Right renal pelvis (tissue), 4 donors: ENCODE data around the gene RAET1E. TPM values are rescaled to one million over a fixed set of nuclear protein-coding genes. Genes with fewer than 3 reads are reported as not detected.
"Not testable (repeated sequence)": the region's sequence is repeated elsewhere in the genome, so short reads cannot be mapped to it uniquely, and the experiment has no call there.

Experiments
- DNase-seq, 4 donors: peaks; one replicate each; pipeline ENCODE4 v3.0.0-alpha.2; 2013; ENCODE audit warnings: low read depth in 4 of 4, low spot score in 3 of 4, missing footprints in 1 of 4
- polyA plus RNA-seq, 4 donors: library from polyadenylated mRNA; unstranded; fragments of 120-200 nt; gene quantifications; one replicate each; pipeline ENCODE4 v1.2.1, GENCODE V29; 2013; ENCODE audit not compliant: insufficient read length in 4 of 4

RAET1E gene
- polyA plus RNA-seq, 4 donors = 0.40 to 0.93 (median 0.63) TPM

DNA sequence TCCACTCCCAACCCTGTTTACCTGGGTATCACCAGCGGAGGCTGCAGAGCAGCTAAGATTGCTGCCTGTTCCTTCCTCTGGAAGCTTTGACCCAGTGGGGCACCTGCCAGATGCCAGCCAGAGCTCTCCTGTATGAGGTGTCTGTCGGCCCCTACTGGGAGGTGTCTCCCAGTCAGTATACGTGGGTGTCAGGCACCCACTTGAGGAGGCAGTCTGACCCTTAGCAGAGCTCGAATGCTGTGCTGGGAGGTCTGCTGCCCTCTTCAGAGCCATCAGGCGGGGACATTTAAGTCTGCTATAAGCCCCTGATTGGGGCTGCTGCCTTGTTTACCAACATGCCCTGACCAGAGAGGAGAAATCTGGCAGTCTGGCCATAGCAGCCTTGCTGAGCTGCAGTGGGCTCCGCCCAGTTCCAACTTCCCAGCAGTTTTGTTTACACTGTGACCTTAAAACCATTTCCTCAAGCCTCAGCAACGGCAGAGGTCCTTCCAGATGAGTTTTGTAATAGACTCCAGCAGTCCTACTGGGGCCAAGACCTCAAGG, 2.8 kb downstream of the RAET1E start:
- no peak for DNase-seq

DNA sequence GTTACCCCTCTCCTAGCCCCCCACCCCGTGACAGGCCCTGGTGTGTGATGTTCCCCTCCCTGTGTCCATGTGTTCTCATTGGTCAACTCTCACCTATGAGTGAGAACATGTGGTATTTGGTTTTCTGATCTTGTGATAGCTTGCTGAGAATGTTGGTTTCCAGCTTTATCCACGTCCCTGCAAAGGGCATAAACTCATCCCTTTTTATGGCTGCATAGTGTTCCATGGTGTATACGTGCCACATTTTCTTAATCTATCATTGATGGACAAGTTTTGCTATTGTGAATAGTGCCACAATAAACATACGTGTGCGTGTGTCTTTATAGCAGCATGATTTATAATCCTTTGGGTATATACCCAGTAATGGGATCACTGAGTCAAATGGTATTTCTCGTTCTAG, 6.0 kb downstream of the RAET1E start:
- DNase-seq = not testable (repeated sequence)

DNA sequence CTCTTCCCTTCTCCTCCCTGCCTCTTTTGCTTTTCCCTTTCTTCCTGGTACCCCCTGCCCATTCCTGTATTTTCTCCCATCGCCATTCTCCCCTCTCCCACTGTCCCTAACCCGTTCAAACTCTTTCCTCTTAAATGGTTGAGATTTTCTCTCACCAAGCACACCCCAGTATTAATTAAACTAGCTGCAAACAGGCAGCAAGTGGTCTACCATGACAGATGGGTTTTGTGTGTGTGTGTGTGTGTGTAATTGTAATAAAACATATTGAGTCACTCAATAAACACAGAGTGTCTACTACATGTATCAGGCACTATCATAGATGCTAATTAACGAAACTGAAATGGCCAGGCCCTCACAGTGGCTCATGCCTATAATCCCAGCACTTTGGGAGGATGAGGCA, 6.7 kb downstream of the RAET1E start:
- no peak for DNase-seq

DNA sequence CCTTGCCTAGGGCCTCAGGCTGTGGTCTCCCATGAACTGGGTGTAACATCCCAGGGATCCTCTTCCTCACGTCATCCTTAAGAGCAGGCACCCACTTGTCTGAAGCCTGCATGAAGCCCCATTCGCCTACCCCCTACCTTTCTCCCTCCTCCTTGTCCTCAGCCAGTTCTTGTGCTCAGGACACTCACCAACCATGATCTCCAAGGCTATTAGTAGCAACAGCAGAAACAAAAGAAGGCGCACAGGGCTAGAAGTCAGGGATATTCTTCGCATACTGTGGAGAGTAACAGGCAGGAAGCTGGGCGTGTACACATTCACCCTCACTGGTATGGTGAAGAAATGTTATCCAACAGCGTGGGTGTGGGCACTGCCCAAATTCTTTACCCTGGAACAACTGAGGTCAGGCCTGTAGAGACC, 7.3 kb downstream of the RAET1E start:
- DNase-seq = no peak

DNA sequence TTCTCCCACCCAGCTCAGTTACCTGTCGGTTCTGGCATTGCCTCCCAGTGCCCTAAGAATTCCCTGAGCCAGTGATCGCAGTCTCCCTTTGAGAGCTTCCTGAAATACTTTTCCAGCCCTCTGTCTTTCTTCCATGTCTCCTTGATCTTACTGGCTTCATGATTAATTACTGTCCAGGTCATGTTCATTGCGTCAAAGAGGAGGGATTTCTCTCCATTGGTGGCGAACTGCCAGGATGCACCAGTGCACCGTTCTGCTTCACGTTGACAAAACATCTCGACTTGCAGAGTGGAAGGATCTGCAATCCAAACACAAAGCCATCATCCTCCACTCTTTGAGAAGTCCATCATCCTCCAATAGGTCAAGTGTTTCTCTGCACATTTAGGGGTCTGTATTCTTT, 8.6 kb downstream of the RAET1E start:
- DNase-seq = no peak

DNA sequence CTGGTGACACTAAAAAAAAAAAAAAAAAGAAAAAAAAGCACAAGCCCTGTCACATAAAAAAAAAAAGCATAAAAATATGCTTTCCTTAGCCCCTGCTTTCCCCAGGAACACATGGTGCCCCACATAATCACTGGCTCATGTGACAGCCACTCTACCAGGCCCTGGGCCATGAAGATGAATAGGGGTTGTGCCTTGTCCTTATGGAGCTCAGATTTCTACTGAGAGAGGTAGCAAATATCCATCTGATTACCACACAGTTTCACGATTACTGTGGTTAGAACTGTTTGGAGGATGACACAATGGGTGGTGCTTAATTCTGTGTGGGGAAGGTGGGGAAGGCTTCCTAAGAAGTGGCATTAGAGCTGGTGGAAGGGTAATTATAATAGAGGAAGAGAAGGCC, 9.3 kb downstream of the RAET1E start:
- DNase-seq = no peak

DNA sequence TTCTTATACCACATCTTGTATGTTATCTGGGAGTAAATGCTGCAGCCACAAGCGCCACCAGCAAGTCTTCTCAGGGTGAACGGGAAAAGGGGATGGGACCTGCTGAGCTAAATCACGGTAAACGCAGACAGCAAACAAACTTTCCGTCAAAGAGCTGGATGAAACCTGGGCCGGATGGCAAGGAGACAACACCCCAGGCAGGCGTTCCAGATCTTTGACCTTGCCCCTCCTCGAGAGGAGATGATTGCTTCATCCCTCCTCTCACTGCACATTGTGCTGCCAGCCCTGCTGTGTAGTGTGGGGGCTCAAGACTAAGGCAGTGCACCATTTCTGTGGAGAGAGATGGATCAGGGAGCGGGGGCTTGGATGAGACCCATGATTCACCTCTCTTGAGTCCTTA, 9.8 kb downstream of the RAET1E start:
- DNase-seq = no peak

DNA sequence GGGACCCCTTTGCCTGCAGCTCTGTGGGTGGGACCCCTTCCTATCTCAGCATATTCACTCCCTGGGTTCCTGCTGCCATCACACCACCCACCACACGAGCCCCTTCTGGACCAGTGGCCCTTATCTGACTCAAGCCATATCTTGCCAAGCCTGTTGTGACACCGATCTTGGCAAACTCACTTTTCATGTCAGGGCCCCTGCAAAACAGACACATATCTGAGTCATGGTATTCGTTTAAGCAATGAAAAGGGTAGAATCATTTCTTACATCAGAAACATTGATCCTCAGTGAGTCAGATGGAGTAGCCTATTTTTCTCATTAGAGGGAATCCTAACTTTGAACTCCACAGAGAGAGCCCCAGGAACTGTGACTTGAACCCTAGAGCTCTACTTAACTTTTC, 10.6 kb downstream of the RAET1E start:
- no peak for DNase-seq

DNA sequence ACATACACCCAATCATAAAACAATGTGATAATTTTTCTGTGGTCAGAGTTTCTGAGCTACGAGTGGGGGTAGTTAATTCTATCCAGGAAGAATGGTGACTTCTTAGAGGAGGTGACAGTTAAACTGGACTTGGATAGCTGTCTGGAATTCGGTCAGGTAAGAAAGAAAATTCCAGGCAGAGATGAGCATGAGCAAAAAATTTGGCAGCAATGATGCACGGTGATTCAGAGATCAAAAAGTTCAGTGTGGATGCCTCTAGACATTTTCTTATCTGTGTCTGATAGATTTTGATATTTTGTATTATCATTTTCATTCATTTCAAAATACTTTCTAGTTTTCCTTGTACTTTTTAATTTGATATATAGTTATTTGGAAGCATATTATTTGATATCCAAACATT, 12.0 kb downstream of the RAET1E start:
- no peak for DNase-seq

DNA sequence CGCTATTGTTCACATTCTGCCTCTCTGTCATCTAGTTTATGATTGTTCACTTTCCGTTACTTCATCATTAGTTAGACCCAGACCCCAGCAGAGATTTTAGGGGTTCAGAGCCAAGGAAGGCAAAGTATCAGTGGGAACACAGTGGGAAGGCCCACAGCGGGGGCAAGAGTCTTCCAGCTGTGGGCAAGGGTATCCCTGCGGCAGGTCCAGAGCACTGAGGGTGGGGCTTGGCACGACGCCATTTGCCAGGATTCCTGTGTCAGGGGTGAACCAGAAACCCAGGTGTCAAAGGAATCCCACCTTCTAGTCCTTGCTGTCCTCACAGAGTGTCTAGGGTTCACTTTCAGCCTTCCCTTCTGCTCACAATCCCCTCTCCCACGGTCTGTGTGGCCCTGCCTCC, 13.3 kb downstream of the RAET1E start:
- no peak for DNase-seq

DNA sequence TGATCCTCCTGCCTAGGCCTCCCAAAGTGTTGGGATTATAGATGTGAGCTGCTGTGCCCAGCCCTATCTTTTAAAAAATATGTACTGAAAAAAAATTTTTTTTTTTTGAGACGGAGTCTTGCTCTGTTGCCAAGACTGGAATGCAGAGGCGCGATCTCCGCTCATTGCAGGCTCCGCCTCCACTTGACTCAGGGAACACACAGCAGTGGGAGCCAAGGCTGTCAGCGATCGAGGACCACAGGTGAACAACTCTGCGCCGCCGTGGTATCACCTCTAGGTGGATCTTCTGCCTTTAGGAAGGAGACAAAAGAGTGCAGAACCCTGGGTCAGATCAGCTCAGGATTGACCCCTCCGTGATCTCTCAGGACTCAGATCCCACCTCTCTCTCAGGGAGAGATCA, 13.7 kb downstream of the RAET1E start:
- no peak for DNase-seq

DNA sequence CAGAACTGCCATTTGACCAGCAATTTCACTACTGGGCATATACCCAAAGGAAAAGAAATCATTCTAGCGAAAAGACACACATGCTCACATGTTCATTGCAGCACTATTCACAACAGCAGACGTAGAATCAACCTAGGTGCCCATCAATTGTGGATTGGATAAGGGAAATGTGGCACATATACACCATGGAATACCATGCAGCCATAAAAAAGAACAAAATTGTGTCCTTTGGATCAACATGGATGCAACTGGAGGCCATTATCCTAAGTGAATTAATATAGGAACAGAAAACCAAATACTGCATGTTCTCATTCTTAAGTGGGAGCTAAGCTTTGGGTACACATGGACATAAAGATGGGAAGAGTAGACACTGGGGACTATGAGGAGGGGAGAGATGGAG, 16.1 kb downstream of the RAET1E start:
- DNase-seq = no peak

DNA sequence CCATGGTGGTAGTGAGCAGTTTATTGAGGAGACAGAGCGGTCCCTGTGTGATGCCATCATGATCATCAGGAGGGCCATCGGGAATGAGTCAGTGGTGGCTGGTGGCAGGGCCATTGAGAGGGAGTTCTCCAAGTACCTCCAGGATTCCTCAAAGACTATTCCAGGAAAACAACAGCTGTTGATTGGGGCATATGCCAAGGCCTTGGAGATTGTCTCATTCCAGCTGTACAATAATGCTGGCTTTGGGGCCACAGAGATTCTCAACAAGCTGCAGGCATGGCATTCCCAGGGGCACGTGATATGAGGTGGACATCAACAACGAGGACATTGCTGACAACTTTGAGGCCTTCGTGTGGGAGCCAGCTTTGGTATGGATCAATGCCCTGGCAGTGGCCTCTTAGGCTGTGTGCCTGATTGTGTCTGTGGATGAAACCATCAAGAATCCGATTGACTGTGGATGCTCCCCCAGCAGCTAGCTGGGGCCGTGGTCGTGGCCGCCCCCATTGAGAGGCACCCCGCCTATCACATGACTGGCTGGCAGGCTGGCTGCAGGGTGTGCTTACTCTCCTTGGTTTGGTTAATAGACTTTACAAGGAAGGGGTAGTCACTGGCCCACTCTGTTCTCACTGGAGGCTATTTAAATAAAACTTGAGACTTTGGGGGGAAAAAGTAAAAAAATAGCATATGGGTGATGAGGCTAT, 16.7 kb downstream of the RAET1E start:
- no peak for DNase-seq

DNA sequence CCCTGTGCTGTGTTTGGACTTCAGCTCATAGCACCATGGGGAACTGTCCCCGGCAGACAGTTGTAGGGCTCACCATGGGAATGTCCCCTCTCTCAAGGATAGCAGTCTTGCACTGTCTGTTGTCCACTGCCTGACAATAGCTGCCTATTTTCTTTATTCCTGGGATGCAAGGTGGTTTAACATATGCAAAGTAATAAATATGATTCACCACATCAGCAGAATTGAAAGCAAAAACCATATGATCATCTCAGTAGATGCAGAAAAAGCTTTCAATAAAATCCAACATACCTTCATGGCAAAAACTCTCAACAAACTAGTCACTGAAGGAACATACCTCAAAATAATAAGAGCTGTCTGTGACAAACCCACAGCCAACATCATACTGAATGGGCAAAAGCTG, 20.3 kb downstream of the RAET1E start:
- no peak for DNase-seq

DNA sequence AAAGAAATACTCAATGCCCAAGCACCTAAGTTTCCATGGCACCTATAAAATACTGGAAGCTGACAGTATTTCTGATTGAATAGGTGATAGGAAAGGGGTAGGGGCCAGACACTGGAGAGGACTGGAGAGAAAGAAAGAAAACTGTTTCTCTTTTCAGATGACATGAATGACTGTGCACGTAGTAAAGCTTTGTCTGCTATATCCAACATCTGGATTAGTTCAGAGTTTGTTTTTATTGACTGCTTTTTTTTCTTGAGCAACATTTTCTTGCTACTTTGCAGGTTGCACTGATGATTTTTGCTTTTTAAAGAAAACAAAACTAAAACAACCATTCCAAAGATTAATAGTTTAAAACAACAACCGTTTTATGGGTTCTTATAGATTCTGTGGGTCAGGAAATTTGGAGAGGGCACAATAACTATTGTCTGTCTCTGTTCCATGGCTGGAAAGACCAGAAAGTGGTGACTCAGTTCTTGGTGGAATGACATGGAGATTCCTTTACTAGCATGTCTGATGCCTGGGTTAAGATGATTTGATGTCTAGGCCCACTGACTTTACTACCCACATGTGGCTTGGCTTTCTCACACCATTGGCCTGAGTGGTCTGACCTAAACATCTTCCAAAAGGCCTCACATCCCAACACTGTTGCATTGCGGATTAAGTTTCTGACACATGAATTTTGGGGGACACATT, 21.5 kb downstream of the RAET1E start:
- no peak for DNase-seq

DNA sequence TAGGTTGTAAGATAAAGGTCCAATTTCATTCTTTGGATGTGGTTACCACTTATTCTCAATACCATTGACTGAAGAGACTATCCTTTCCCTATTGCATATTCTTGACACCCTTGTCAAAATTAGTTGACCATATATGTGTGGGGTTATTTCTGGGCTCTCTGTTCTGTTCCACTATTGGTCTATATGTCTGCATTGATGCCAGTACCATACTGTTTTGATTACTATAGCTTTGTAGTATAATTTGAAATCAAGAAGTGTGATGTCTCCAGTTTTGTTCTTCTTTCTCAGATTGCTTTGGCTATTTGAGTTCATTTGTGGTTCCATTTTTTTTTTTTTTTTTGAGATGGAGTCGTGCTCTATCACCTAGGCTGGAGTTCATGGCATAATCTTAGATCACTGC, 25.7 kb downstream of the RAET1E start:
- no peak for DNase-seq

DNA sequence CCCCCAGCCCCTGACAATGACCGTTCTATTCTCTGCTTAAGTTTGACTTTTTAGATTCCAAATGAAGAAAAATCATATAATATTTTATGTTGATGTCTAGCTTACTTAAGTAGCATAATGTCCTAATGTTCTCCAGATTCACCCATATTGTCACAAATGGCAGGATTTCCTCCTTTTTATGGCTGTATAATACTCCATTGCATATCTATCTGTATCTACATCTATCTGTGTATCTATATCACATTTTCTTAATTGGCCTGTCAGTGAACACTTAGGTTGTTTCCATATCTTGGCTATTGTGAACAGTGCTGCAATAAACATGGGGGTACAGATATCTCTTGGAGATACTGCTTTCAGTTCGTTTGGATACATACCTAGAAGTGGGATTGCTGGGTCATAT, 26.7 kb downstream of the RAET1E start:
- no peak for DNase-seq

DNA sequence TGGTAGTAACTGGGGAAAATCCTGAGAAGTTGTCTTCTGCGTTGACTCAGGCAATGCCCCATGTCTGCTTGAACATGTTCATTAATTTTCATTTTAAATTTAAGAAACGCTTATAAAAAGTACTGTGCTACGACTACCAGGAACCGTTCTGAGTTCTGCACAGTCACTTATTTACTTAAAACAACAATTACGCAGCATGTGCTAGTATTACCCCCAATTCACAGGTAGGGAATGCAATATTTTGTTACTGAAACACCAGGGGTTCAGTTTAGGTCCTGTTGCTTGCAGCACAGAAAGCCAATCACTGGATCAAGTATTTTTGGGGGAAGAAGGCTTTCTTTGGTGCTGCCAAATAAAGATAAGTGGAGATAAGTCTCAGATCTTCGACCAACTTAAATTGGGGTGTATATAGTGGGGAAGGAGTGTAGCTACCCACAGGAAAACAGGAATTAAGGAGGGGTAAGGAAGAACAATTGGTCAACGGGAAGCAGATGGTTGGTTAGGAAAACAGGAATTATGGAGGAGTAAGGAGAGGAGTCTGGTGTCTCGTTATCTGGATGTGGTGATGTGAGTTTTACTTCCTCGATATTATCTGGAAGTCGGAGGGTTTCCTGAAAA, 28.5 kb downstream of the RAET1E start:
- DNase-seq = no peak

DNA sequence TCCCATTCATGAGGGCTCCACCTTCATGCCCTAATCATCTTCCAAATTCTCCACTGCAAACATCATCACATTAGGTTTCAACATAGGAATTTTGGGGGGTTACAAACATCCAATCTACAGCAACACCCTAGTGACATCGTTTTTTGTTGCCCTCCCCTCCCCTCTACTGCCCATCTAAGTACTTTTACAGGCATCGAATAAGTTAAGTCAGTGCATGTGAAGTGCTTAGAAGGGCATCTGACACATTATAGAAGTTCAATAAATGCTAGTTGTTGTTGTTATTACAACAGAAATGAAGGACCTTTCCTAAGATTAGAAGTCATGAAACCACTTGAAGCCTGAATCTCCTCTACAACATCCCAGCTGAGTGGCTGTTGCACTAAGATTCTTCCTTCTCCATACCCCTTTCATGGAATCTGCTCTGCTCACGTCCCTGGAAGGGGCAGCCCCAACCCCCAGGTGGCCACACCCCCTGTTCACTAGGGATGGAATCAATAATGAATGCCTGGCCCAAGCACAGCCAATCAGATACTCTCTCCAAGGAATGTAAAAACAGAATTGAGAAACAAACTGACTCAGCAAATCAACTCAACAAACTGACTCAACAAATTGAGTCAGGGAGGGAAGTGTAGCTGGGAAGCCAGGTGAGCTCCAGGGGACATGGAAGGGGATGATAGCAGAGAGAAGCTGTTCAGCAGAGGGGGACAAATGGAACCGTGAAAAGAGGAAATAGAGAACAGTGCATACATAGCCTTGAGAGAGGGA, 29.9 kb downstream of the RAET1E start:
- DNase-seq = no peak

DNA sequence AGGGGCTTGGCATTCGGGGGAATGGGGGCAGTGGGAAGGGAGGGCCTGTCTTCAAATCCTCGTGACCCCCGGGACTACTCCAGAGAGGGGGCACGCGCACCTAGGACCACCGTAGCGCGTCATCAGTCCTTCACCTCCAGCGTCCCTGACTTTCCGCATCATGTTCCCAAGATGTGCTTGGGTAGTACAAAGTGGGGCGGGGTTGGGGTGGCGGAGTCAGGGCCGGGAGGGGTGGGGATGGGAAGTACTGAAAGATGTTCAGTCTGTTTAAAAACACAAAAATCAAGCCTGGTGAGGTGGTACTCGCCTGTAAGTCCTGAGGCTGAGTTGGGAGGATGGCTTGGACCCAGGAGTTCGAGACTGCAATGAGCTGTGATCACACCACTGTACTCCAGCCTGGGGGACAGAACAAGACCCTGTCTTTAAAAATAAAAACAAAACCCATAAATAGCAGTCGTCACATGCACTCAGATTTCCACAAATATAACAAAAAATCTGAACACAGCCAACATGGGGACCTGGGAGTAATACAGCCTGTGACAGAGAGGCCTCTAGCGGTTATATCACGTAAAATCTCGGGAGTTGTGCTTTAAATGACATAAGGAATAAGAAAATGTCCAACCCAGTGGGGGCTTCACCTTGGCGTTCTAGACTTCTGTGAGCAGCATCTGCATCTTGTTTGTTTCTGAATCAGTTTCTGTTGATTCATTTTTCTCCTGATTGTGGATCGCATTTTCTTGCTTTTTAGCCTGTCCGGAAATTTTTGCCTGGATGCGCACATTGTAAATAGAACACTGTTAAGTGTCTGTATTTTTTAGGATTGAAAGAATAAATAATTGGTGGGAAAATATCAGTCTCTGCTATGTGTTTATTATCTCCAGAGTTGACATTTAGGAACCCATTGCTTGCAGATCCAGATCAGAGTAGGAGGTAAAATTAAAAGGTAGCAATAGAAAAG, 33.1 kb downstream of the RAET1E start:
- peak in 1 of 4 donors; percentile 34 for DNase-seq
